ENCODE measurements around the gene HAS3.
A peak's percentile ranks its signal among the peaks of the same experiment; 100 is the strongest.

The HAS3 gene

GRCh38 chr16:69166221-69166833 lies 60.9 kb downstream of the HAS3 start:
- Mint-ChIP-seq H3K27ac (peak overlapping the region; percentile 74), H3K4me1 (ENCODE audit: low read depth) (peaks cover 32% of the 10 kb centered on the region), H3K36me3 (ENCODE audit: low read depth) (peaks cover 56% of the 10 kb centered on the region), H3K9me3 (no peaks in the 10 kb centered on the region), H3K27me3 (ENCODE audit: low read depth) (no peaks in the 10 kb centered on the region), H3K4me3 (peak overlapping the region; percentile 42)
- peak; percentile 87 for DNase-seq (ENCODE audit: low spot score)

- Mint-ChIP-seq H3K4me1 (ENCODE audit: low read depth) (peaks cover 32% of the 10 kb centered on the region), H3K27me3 (ENCODE audit: low read depth) (no peaks in the 10 kb centered on the region), H3K9me3 (no peaks in the 10 kb centered on the region), H3K4me3 (peak overlapping the region; percentile 42), H3K27ac (peak overlapping the region; percentile 74), H3K36me3 (ENCODE audit: low read depth) (peaks cover 55% of the 10 kb centered on the region)
- DNase-seq (ENCODE audit: low spot score): no peak
Observed at GRCh38 chr16:69166946-69167930, 61.8 kb downstream of the HAS3 start.
